Effector memory CD8-positive, alpha-beta T cell (primary cell): ENCODE results near the gene MRPL20.
"Not testable (repeated sequence)": the region's sequence is repeated elsewhere in the genome, so short reads cannot be mapped to it uniquely, and the experiment has no call there.

Experiments used
- ATAC-seq: fragments of 150-1000 bp; cut with Tn5 transposase; replicated peaks from 2 replicates; pipeline ENCODE4 v1.10.0; 2021; ENCODE audit warnings: mild to moderate bottlenecking, moderate library complexity
- DNase-seq, 3 experiments: peaks; one replicate each; pipeline ENCODE4 v3.0.0; 2021
- H3K27ac Mint-ChIP-seq, 2 donors: one replicate each; pipeline ENCODE4 v1.8.0; 2022; ENCODE audit warnings: mild to moderate bottlenecking in 2 of 2, mixed read lengths in 2 of 2, moderate library complexity in 2 of 2
- H3K27me3 Mint-ChIP-seq, 2 donors: one replicate each; pipeline ENCODE4 v1.8.0; 2022; ENCODE audit warnings: mixed read lengths in 2 of 2
- H3K36me3 Mint-ChIP-seq: one replicate; pipeline ENCODE4 v1.8.0; 2022; ENCODE audit warnings: mild to moderate bottlenecking, moderate library complexity, mixed read lengths; ENCODE audit not compliant: insufficient read depth
- H3K4me1 Mint-ChIP-seq, 2 donors: one replicate each; pipeline ENCODE4 v1.8.0; 2022; ENCODE audit warnings: low read depth in 2 of 2, mixed read lengths in 2 of 2
- H3K4me3 Mint-ChIP-seq, 2 donors: one replicate each; pipeline ENCODE4 v1.8.0; 2022; ENCODE audit warnings: mild to moderate bottlenecking in 2 of 2, mixed read lengths in 2 of 2, moderate library complexity in 2 of 2
- H3K9me3 Mint-ChIP-seq, 2 donors: one replicate each; pipeline ENCODE4 v1.8.0; 2022; ENCODE audit warnings: mixed read lengths in 2 of 2

Gene MRPL20

DNA sequence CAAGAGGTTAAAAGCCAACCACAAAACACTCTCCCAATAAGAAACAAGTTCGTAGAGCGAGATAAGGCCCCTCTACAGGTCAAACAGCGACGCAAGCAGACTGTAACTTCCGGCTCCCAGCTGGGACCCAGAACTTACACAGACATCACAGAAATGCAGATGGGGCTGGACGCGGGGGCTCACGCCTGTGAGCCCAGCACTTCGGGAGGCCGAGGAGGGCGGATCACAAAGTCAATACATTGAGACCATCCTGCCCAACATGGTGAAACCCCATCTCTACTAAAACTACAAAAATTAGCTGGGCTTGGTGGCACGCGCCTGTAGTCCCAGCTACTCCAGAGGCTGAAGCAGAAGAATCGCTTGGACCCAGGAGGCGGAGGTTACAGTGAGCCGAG lies 19.0 kb downstream of the MRPL20 start:
- DNase-seq (no peak), ATAC-seq (no peak)
- peaks cover 75% of the 10 kb centered on the region for H3K36me3 Mint-ChIP-seq
- no peaks in the 10 kb centered on the region for H3K27me3 Mint-ChIP-seq
- peaks cover 0 to 2% of the 10 kb centered on the region in 2 donors for H3K4me1 Mint-ChIP-seq
- no peak overlapping the region for H3K4me3 Mint-ChIP-seq
- no peaks in the 10 kb centered on the region for H3K9me3 Mint-ChIP-seq
- H3K27ac Mint-ChIP-seq: peak overlapping the region in 1 of 2 donors; percentile 38

GRCh38 chr1:1387098-1388077 lies 19.7 kb downstream of the MRPL20 start:
- DNase-seq (no peak), ATAC-seq (no peak)
- H3K4me3 Mint-ChIP-seq: no peak overlapping the region
- H3K9me3 Mint-ChIP-seq: no peaks in the 10 kb centered on the region
- H3K36me3 Mint-ChIP-seq: peaks cover 69% of the 10 kb centered on the region
- no peaks in the 10 kb centered on the region for H3K27me3 Mint-ChIP-seq
- no peak overlapping the region for H3K27ac Mint-ChIP-seq
- H3K4me1 Mint-ChIP-seq: peaks cover 0 to under 1% of the 10 kb centered on the region in 2 donors

- Mint-ChIP-seq H3K9me3 (no peaks in the 10 kb centered on the region), H3K4me3 (no peak overlapping the region), H3K36me3 (peaks cover 54% of the 10 kb centered on the region), H3K27ac (peak overlapping the region; percentile 6 to 25), H3K4me1 (no peaks in the 10 kb centered on the region), H3K27me3 (no peaks in the 10 kb centered on the region)
- DNase-seq (no peak), ATAC-seq (no peak)
Observed at GRCh38 chr1:1385931-1386330, 21.2 kb downstream of the MRPL20 start.

DNA sequence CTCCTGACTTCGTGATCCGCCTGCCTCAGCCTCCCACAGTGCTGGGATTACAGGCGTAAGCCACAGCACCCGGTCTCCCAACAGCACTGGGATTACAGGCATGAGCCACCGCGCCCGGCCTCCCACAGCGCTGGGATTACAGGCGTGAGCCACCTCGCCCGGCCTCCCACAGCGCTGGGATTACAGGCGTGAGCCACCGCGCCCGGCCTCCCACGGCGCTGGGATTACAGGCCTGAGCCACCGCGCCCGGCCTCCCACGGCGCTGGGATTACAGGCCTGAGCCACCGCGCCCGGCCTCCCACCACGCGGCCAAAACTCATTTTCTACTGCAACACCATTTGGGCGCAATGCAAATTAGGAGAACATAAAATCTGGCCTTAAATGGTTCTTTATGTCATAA lies 21.8 kb downstream of the MRPL20 start:
- H3K27ac Mint-ChIP-seq: peak overlapping the region in 1 of 2 donors; percentile 74
- H3K4me3 Mint-ChIP-seq, H3K9me3 Mint-ChIP-seq, H3K27me3 Mint-ChIP-seq, H3K4me1 Mint-ChIP-seq, DNase-seq, ATAC-seq: not testable (repeated sequence)
- H3K36me3 Mint-ChIP-seq: peaks cover 48% of the 10 kb centered on the region

GRCh38 chr1:1381294-1381693 lies 25.8 kb downstream of the MRPL20 start:
- Mint-ChIP-seq H3K27ac (no peak overlapping the region), H3K27me3 (no peaks in the 10 kb centered on the region), H3K4me3 (no peak overlapping the region), H3K36me3 (peaks cover 8% of the 10 kb centered on the region), H3K9me3 (no peaks in the 10 kb centered on the region), H3K4me1 (no peaks in the 10 kb centered on the region)
- ATAC-seq: no peak
- no peak for DNase-seq

DNA sequence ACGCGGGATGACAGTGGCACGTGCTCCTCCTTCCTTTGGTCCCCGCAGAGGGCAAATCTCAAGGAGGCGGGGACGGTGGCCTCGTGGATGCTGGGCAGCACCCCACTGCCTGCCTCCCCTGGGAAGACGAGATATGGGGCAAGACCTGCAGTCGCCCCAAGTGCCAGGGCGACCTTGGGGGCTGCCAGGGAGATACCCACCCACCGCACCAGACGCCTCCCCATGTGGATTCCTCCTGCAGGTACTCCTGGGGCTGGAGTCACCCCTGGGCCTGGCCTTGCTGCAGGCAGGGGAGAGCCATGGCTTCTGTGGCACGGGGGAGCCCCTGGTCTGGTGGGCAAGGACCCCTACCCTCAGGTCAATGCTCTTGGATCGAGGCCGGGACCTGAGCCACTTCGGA lies 26.2 kb downstream of the MRPL20 start:
- no peak overlapping the region for H3K27ac Mint-ChIP-seq
- H3K4me1 Mint-ChIP-seq: no peaks in the 10 kb centered on the region
- peaks cover 4% of the 10 kb centered on the region for H3K36me3 Mint-ChIP-seq
- ATAC-seq (no peak), DNase-seq (no peak)
- no peaks in the 10 kb centered on the region for H3K27me3 Mint-ChIP-seq
- H3K9me3 Mint-ChIP-seq: no peaks in the 10 kb centered on the region
- H3K4me3 Mint-ChIP-seq: no peak overlapping the region

DNA sequence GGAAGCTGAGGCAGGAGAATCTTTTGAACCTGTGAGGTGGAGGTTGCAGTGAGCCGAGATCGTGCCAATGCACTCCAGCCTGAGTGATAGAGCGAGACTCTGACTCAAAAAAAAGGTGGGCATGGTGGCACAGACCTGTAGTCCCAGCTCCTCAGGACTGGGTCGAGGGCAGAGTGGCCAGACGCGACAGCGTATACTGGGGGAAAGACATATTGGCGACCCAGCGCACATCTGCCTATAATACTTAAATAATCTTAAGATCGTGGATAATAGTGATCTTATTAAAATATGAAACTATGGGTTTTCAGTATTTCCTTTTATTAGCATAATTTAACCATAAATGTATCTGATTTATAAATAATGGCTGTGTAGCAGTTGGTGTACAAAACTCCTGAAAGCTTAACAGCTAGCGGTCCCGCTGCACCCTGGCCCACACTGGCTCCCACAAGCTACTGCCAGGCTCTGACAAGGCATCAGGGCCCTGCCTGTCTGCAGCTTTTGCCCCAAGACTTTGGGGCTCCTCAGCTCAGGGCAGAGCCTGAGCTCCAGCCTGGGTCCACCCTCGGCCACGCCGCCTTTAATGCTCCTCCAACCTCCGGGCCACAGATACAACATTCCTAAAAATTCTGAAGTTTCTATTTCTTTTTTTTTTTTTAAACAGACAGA lies 29.4 kb downstream of the MRPL20 start:
- Mint-ChIP-seq H3K4me1 (peaks cover 7 to 10% of the 10 kb centered on the region in 2 donors), H3K4me3 (no peak overlapping the region), H3K27ac (peak overlapping the region in 1 of 2 donors; percentile 52), H3K27me3 (no peaks in the 10 kb centered on the region), H3K36me3 (peaks cover 13% of the 10 kb centered on the region), H3K9me3 (no peaks in the 10 kb centered on the region)
- ATAC-seq: no peak
- DNase-seq: no peak

DNA sequence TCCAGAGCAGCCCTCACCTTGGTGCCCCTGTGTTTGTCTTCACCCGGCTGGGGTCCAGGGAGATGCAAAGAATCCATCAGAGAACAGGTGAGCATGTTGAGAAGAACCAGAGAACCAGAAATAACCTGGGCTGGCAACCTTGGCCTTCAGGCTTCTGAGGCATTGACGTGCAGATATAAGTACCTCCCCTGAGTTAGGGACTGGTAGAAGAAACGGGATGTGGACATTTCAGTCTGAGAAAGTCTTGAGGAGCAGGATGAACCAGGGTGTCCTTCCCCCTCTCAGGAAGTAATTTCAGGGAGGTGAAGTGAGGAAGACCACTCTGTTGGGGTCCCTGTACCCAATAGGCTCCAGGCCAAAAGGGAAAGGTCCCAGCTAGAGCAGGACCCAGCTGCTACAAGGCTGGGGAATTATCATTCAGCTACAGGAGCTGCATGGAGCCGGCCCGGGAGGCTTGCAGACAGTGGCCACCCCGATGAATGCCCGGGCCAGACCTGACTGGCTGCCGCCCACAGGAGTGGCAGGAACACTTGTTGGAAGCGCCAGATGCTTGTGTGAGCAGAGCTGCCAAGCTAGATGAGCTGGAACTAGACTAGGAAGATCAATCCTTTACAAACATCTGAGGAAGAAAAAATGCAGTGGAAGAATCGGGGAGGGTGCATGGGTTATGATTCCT lies 30.4 kb downstream of the MRPL20 start:
- peak overlapping the region; percentile 52 to 96 for H3K27ac Mint-ChIP-seq
- DNase-seq (no peak), ATAC-seq (no peak)
- no peaks in the 10 kb centered on the region for H3K27me3 Mint-ChIP-seq
- H3K9me3 Mint-ChIP-seq: no peaks in the 10 kb centered on the region
- peaks cover 9 to 13% of the 10 kb centered on the region in 2 donors for H3K4me1 Mint-ChIP-seq
- peak overlapping the region in 1 of 2 donors; percentile 87 for H3K4me3 Mint-ChIP-seq
- H3K36me3 Mint-ChIP-seq: peaks cover 20% of the 10 kb centered on the region

- ATAC-seq (peak; percentile 70), DNase-seq (peak; percentile 91 to 92 (median 92))
- Mint-ChIP-seq H3K27me3 (no peaks in the 10 kb centered on the region), H3K36me3 (peaks cover 27% of the 10 kb centered on the region), H3K4me3 (peak within 1 kb of the TSS; percentile 87 to 89), H3K4me1 (peaks cover 11 to 13% of the 10 kb centered on the region in 2 donors), H3K27ac (peak within 1 kb of the TSS; percentile 95 to 96), H3K9me3 (no peaks in the 10 kb centered on the region)
Observed at GRCh38 chr1:1374929-1375662, 32.0 kb downstream of the MRPL20 start, which contains the start of gene AURKAIP1. Gene AURKAIP1, minus strand, starts transcription at chr1:1375207. Its CDS starts 451 bp downstream, at chr1:1374756.

DNA sequence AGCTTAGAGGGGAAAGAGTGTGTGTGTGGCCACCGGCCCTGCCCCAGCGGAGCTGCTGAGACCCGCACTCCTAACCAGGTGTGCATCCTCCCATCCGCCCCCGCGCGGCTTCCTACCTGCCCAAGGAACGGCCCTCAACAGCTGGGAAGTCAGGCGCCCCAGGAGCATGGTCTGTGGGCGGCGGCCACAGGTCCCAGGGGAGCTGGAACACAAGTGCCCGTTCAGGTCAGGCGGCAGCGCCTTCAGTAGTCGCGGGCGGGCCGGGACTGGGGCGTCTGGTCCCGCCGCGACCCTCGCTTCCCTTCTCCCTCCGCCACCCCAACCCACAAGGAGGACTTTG lies 32.5 kb downstream of the MRPL20 start:
- H3K27me3 Mint-ChIP-seq: no peaks in the 10 kb centered on the region

GRCh38 chr1:1373815-1374588 lies 33.1 kb downstream of the MRPL20 start:
- Mint-ChIP-seq H3K36me3 (peaks cover 33% of the 10 kb centered on the region), H3K27ac (peak overlapping the region in 1 of 2 donors; percentile 96), H3K4me1 (peaks cover 11 to 13% of the 10 kb centered on the region in 2 donors), H3K9me3 (no peaks in the 10 kb centered on the region), H3K27me3 (no peaks in the 10 kb centered on the region), H3K4me3 (peak overlapping the region; percentile 87 to 89)
- ATAC-seq: no peak
- DNase-seq: no peak

More for the DNA sequence above, 32.5 kb downstream of the MRPL20 start:
- peaks cover 11 to 13% of the 10 kb centered on the region in 2 donors for H3K4me1 Mint-ChIP-seq
- ATAC-seq (no peak), DNase-seq (no peak)
- no peaks in the 10 kb centered on the region for H3K9me3 Mint-ChIP-seq
- peak overlapping the region; percentile 95 to 96 for H3K27ac Mint-ChIP-seq
- peaks cover 29% of the 10 kb centered on the region for H3K36me3 Mint-ChIP-seq
- peak overlapping the region; percentile 87 to 89 for H3K4me3 Mint-ChIP-seq

DNA sequence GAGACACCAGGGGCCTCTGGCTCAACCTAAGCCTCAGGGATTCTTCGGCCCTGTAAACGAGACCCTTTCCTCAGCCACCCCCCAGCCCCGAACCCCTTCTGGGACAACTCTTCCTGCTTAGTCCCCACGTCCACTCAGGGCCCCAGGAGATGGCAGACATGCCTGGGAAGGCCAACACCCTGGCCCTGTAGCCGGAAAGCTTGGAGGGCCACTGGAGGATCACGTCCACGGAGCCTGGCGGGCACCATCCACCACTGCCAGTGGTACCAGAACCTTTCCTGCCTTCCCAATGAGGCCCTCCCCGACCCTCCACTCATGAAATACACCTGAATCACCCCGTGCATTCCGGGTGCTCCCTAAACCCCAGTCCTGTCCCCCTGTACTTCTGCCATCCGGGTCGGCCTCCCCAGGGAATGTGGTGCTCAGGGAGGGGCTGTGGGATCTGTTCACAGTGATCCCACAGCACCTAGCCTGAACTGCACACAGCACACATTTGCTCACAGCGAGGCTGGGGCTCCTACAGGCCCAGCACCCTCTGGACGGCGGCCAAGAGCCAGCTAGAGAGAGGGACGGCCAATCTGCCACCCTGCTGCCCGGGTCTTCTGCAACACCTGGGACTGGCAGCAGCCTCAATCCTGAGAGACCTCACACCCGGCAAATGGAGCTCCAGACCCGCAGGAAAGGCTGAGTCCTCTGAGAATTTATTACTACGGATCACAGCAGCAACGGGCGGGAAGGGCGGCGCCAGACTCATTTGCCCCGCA lies 33.9 kb downstream of the MRPL20 start:
- H3K36me3 Mint-ChIP-seq: peaks cover 33% of the 10 kb centered on the region
- DNase-seq: no peak
- H3K4me1 Mint-ChIP-seq: peaks cover 11 to 13% of the 10 kb centered on the region in 2 donors
- no peaks in the 10 kb centered on the region for H3K9me3 Mint-ChIP-seq
- H3K4me3 Mint-ChIP-seq: peak overlapping the region; percentile 31 to 87
- H3K27me3 Mint-ChIP-seq: no peaks in the 10 kb centered on the region
- H3K27ac Mint-ChIP-seq: peak overlapping the region in 1 of 2 donors; percentile 66
- no peak for ATAC-seq
